CD14-positive monocyte (primary cell): ENCODE results near the gene FAM3C. TPM values are rescaled to one million over a fixed set of nuclear protein-coding genes. Genes with fewer than 3 reads are reported as not detected.

ENCODE experiments used
- DNase-seq, 3 donors: peaks; one replicate each; pipeline ENCODE4 v3.0.0-alpha.2; 2011 to 2022
- H2AFZ ChIP-seq: 2 replicates; pipeline ENCODE4 v1.6.0; 2012; ENCODE audit warnings: mild to moderate bottlenecking, low read depth, low read length, inconsistent platforms; ENCODE audit not compliant: insufficient read depth, poor library complexity, severe bottlenecking
- H3K27ac ChIP-seq, 2 donors: 1 replicate in 1 of 2; 2 replicates in 1 of 2; pipeline ENCODE4 v1.5.1; 2012 to 2013; ENCODE audit warnings: low read length in 2 of 2, control low read depth in 1 of 2, inconsistent platforms in 1 of 2, low read depth in 1 of 2, mild to moderate bottlenecking in 1 of 2
- H3K27me3 ChIP-seq, 2 donors: one replicate each; pipeline versions ENCODE4 v1.6.0 to v1.6.1; 2011 to 2013; ENCODE audit warnings: low read length in 2 of 2; ENCODE audit not compliant: control insufficient read depth in 2 of 2, insufficient read depth in 2 of 2
- H3K36me3 ChIP-seq, 2 donors: replicated peaks in 1 of 2; 1 replicate in 1 of 2; 2 replicates in 1 of 2; pipeline versions ENCODE4 v1.5.1 to v1.6.1; 2012 to 2013; ENCODE audit warnings: low read length in 2 of 2, control low read depth in 1 of 2, inconsistent platforms in 1 of 2, mild to moderate bottlenecking in 1 of 2; ENCODE audit not compliant: insufficient read depth in 2 of 2, control insufficient read depth in 1 of 2
- H3K4me1 ChIP-seq, 2 donors: 1 replicate in 1 of 2; 2 replicates in 1 of 2; pipeline versions ENCODE4 v1.5.1 to v1.6.1; 2012 to 2013; ENCODE audit warnings: low read length in 2 of 2, control low read depth in 1 of 2, inconsistent platforms in 1 of 2, mild to moderate bottlenecking in 1 of 2, moderate library complexity in 1 of 2; ENCODE audit not compliant: insufficient read depth in 2 of 2, control insufficient read depth in 1 of 2
- H3K4me2 ChIP-seq: replicated peaks from 2 replicates; pipeline ENCODE3; 2012; ENCODE audit warnings: low read length, moderate library complexity, mild to moderate bottlenecking; ENCODE audit not compliant: poor library complexity, severe bottlenecking; ENCODE audit errors: extremely low read depth
- H3K4me3 ChIP-seq, 3 experiments: fragments of 200-600 bp in 1 of 3; sonication (generic) in 1 of 3; replicated peaks in 1 of 3; 1 replicate in 2 of 3; 2 replicates in 1 of 3; pipeline ENCODE4 v1.5.1; 2011 to 2013; ENCODE audit warnings: low read length in 3 of 3, mild to moderate bottlenecking in 3 of 3, control low read depth in 2 of 3, low read depth in 2 of 3, inconsistent platforms in 1 of 3, moderate library complexity in 1 of 3
- H3K79me2 ChIP-seq: 2 replicates; pipeline ENCODE4 v1.6.0; 2012; ENCODE audit warnings: mild to moderate bottlenecking, control low read depth, inconsistent platforms, low read length, moderate library complexity; ENCODE audit not compliant: insufficient read depth
- H3K9ac ChIP-seq: 2 replicates; pipeline ENCODE4 v1.6.0; 2017; ENCODE audit warnings: low read length, mild to moderate bottlenecking; ENCODE audit not compliant: insufficient read depth, poor library complexity, severe bottlenecking
- H3K9me3 ChIP-seq, 2 donors: replicated peaks in 1 of 2; 1 replicate in 1 of 2; 2 replicates in 1 of 2; pipeline versions ENCODE4 v1.5.1 to v1.6.1; 2012 to 2013; ENCODE audit warnings: low read length in 2 of 2, control low read depth in 1 of 2; ENCODE audit not compliant: control insufficient read depth in 1 of 2, insufficient read depth in 1 of 2
- H4K20me1 ChIP-seq: 2 replicates; pipeline ENCODE4 v1.6.0; 2012; ENCODE audit warnings: mild to moderate bottlenecking, low read length, control low read depth, moderate library complexity; ENCODE audit not compliant: insufficient read depth
- H3K27ac Mint-ChIP-seq, 7 donors: one replicate each; pipeline ENCODE4 v1.8.0; 2020; ENCODE audit warnings: mild to moderate bottlenecking in 7 of 7, mixed read lengths in 7 of 7, moderate library complexity in 6 of 7, inconsistent platforms in 2 of 7
- H3K27me3 Mint-ChIP-seq, 3 donors: one replicate each; pipeline ENCODE4 v1.8.0; 2021 to 2022; ENCODE audit warnings: low read depth in 3 of 3, mild to moderate bottlenecking in 3 of 3, mixed read lengths in 3 of 3, moderate library complexity in 3 of 3, inconsistent platforms in 1 of 3
- H3K36me3 Mint-ChIP-seq, 2 donors: one replicate each; pipeline ENCODE4 v1.8.0; 2020; ENCODE audit warnings: mixed read lengths in 2 of 2, inconsistent platforms in 1 of 2, mild to moderate bottlenecking in 1 of 2
- H3K4me1 Mint-ChIP-seq: one replicate; pipeline ENCODE4 v1.8.0; 2020; ENCODE audit warnings: mild to moderate bottlenecking, mixed read lengths
- H3K4me3 Mint-ChIP-seq, 2 donors: one replicate each; pipeline ENCODE4 v1.8.0; 2020; ENCODE audit warnings: mild to moderate bottlenecking in 2 of 2, mixed read lengths in 2 of 2, moderate library complexity in 1 of 2
- H3K9me3 Mint-ChIP-seq, 7 donors: one replicate each; pipeline ENCODE4 v1.8.0; 2020 to 2022; ENCODE audit warnings: mixed read lengths in 7 of 7, mild to moderate bottlenecking in 6 of 7, moderate library complexity in 6 of 7, inconsistent platforms in 2 of 7
- WGBS: methylation state at CpG from one replicate; pipeline ENCODE4 v1.1.5; 2013; ENCODE audit warnings: missing lambda C conversion rate; ENCODE audit not compliant: insufficient coverage; 5-methylcytosine and 5-hydroxymethylcytosine counted together
- intact Hi-C, 2 donors: fragments of 100-400 bp; cut with micrococcal nuclease; formaldehyde crosslinking; loops; one replicate each; pipeline versions ENCODE4 v1.15.0 to v1.15.1; 2023
- polyA plus RNA-seq, 3 donors: library from polyadenylated mRNA; depleted of rRNA in 1 of 3; unstranded in 2 of 3; stranded (reverse) in 1 of 3; fragments of 300-500 nt in 2 of 3; fragments of >200 nt in 1 of 3; fragmentation: Illumina TruSeq in 2 of 3; gene quantifications; 1 replicate in 2 of 3; 2 replicates in 1 of 3; pipeline ENCODE4 v1.2.3, GENCODE V29; 2012 to 2021
- TF ChIP-seq, protein P1 (sequence below): fragments of 200-600 bp; IDR thresholded peaks from one replicate; pipeline ENCODE4 v1.8.0; 2022; ENCODE audit warnings: antibody characterized with exemption, mild to moderate bottlenecking

Gene FAM3C
- polyA plus RNA-seq, 3 donors: 5.5 to 13.0 (median 7.3) TPM

DNA sequence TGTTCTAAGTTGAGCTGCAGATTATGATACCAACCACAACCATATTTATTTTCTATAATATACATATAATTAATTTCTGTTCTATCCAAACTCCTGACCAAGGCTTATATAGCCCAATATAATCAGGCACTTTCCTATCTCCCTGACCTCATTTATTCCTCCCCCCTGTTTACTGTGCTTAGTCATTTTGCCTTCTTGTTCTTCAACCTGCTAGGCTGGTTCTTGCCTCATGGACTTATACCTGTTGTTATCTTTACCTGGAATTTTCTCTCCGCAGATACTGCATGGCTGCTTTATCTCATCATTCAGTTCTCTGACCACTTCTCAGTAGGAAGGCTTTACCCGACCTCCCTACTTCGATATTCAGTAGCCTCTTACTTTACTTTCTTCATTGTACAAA, 24.9 kb upstream of the FAM3C start:
- TF ChIP-seq, protein P1, sequence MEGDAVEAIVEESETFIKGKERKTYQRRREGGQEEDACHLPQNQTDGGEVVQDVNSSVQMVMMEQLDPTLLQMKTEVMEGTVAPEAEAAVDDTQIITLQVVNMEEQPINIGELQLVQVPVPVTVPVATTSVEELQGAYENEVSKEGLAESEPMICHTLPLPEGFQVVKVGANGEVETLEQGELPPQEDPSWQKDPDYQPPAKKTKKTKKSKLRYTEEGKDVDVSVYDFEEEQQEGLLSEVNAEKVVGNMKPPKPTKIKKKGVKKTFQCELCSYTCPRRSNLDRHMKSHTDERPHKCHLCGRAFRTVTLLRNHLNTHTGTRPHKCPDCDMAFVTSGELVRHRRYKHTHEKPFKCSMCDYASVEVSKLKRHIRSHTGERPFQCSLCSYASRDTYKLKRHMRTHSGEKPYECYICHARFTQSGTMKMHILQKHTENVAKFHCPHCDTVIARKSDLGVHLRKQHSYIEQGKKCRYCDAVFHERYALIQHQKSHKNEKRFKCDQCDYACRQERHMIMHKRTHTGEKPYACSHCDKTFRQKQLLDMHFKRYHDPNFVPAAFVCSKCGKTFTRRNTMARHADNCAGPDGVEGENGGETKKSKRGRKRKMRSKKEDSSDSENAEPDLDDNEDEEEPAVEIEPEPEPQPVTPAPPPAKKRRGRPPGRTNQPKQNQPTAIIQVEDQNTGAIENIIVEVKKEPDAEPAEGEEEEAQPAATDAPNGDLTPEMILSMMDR: no peak

DNA sequence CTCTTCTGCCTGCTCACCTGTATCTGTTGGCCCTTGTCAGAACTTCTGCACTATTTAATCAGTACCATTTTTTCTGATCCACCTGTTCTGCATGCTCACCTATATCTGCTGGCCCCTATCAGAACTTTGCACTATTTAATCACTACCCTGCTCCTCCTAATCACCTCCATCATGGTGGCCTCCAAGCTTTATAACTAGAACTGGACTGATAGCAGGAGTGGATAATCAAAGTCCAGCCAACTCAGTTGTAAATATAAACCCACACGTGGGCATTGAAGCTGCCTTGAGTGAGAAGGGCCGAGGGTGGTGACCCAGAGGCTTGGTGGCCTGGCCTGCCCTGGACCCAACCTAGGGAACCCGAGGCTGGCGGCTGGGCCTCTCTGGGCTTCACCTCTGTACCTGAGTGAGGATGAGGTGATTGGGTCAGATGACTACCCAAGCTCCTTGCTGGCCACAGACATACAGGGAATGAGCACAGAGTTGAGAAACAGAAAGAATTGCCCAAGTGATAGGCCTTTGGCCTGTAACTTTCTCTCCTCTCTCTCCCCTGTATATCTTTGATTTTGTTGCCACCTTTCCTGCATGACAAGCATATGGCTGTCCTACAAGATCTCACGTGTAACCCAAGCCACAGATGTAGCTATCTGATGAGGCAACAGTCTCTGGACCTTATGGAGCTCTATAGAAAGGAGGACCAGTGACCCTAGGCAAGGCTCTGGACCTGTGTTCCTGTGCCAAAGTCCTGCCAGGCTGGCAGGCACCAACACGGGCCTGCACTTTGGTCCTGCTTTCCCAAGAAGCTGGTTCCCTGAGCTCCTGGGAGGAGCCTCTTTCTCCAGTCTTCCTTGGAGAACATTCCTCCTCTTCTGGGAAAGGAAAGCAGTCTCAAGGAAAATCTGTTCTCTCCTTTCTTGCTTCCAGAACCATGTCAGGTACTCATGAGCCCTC, 23.4 kb upstream of the FAM3C start:
- no peak overlapping the region for H3K4me3 ChIP-seq
- H3K27me3 ChIP-seq: no peaks in the 10 kb centered on the region
- no peak overlapping the region for H3K27ac Mint-ChIP-seq
- TF ChIP-seq, protein P1: no peak
- H3K79me2 ChIP-seq: no peaks in the 10 kb centered on the region
- no peak overlapping the region for H3K4me2 ChIP-seq
- H3K36me3 ChIP-seq: no peaks in the 10 kb centered on the region
- DNase-seq: no peak
- H3K4me1 Mint-ChIP-seq: no peaks in the 10 kb centered on the region
- H2AFZ ChIP-seq: no peak overlapping the region
- H3K27me3 Mint-ChIP-seq: peaks cover 0 to 4% (median 1%) of the 10 kb centered on the region in 3 donors
- no peak overlapping the region for H3K4me3 Mint-ChIP-seq
- H3K36me3 Mint-ChIP-seq: no peaks in the 10 kb centered on the region
- H3K27ac ChIP-seq: no peak overlapping the region
- no peak overlapping the region for H3K9ac ChIP-seq
- intact Hi-C loops: no loop called here
- peaks cover 0 to 6% of the 10 kb centered on the region in 2 donors for H3K9me3 ChIP-seq
- H3K4me1 ChIP-seq: no peaks in the 10 kb centered on the region
- no peaks in the 10 kb centered on the region for H4K20me1 ChIP-seq
- 95% methylated on average over 4 of the region's 6 CpGs for WGBS
- peaks cover 0 to 6% (median 0%) of the 10 kb centered on the region in 7 donors for H3K9me3 Mint-ChIP-seq

More for the DNA sequence above, 24.9 kb upstream of the FAM3C start:
- no peaks in the 10 kb centered on the region for H3K4me1 Mint-ChIP-seq
- H3K4me3 Mint-ChIP-seq: no peak overlapping the region
- intact Hi-C loops: no loop called here
- no peak overlapping the region for H2AFZ ChIP-seq
- H3K9ac ChIP-seq: no peak overlapping the region
- no peak overlapping the region for H3K27ac Mint-ChIP-seq
- no CpG with 5 or more reads among the region's 3 CpGs for WGBS
- no peaks in the 10 kb centered on the region for H3K36me3 ChIP-seq
- H3K4me2 ChIP-seq: no peak overlapping the region
- H4K20me1 ChIP-seq: no peaks in the 10 kb centered on the region
- no peaks in the 10 kb centered on the region for H3K79me2 ChIP-seq
- H3K9me3 Mint-ChIP-seq: peaks cover 0 to 6% (median 0%) of the 10 kb centered on the region in 7 donors
- no peaks in the 10 kb centered on the region for H3K4me1 ChIP-seq
- H3K9me3 ChIP-seq: peaks cover 0 to 6% of the 10 kb centered on the region in 2 donors
- H3K27ac ChIP-seq: no peak overlapping the region
- no peak overlapping the region for H3K4me3 ChIP-seq
- H3K27me3 ChIP-seq: no peaks in the 10 kb centered on the region
- H3K27me3 Mint-ChIP-seq: peaks cover 0 to 2% (median 0%) of the 10 kb centered on the region in 3 donors
- H3K36me3 Mint-ChIP-seq: no peaks in the 10 kb centered on the region
- DNase-seq: no peak
